Measurements from ENCODE around the gene CLASRP.

CLASRP gene

DNA sequence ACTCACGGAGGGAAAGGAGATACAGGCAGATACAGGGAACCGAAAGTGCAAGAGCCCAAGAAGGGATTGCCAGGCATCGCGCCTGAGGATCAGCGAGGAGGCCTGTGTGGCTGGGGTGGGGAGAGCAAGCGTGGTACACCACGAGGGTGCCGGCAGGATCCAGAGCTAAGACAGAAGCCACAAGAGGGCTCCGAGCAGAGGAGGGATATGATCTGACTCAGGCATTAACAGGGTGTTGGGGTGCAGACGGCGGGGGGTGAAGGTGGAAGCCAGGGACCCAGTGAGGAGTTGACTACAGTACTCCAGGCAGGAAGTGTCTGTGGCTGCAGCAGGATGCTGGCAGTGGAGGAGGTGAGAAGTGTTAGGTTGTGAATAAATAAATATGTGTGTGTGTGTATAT is 48.7 kb downstream of the CLASRP start:
- DNase-seq, result peak; percentile 83

GRCh38 chr19:45090034-45090433 is 51.2 kb downstream of the CLASRP start:
- DNase-seq, result no peak

DNA sequence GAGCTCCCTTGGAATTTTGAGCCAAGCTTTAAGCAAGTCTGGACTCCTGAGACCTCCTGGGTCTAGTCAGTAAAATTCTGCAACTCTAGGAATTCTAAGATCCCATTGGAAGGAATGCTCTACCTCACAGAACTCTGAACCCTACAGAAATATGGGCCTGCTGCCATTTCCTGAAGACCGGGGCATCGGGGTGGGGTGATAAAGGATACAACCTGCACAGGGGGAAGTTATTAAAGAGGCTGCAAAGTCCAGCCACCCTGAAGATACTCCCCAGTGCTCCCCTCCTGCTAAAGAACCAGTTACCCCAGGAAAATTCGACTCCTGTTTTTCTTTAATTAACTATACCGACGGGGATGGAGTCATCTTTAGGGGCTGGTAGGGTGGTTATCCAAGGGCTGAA is 51.8 kb downstream of the CLASRP start:
- no peak for DNase-seq

DNA sequence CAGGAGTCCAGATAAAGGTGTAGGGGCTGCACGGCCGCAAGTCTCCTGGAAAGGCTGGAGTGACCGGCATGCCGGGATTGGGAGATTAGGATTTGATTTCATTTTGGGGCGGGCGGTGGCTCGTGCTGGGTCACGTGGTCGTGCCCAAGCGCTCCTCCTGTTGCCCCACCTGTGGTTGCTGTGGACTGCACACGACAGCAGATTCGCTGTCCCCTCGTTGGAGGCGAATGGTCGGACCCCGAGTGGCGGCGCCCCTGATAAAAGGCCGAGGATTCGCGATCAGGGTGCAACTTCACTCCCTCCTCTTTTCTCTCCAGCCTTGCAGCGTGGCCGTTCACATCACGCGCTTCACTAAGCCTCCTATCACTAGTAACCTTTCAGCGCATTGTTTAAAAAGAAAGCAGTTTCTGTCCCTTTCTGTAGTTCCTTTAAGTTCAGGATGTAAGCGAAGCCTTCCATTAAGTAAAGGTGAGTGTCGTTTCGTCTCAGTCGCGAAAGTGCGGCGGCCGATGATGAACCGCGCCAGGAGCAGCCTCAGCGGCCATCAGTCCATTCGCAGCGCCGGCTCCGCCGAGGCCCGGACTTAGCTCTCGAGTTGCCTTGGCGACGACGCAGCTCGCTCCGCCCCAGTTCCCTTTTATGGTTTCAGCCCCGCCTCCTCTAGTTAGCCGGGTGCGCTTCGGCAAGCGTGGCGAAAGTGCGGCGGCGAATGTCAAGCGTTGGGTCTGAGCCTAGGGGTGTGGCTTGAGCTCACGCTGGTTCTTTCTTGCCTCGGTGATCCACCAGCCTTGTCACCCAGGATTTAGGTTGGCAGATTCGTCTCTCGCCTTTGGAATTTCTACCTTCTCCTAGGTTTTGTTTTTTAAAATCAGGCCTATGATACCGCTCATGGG is 52.4 kb downstream of the CLASRP start:
- DNase-seq, result peak; percentile 98

- DNase-seq, result peak; percentile 95
Observed at GRCh38 chr19:45092747-45093678, 54.2 kb downstream of the CLASRP start, which contains the start of gene PPP1R37. Gene PPP1R37, plus strand, starts transcription at chr19:45093179. Its CDS starts 147 bp downstream, at chr19:45093326.

- no peak for DNase-seq
Observed at GRCh38 chr19:45094137-45094536, 55.3 kb downstream of the CLASRP start.

- no peak for DNase-seq
Observed at GRCh38 chr19:45094707-45095106, 55.9 kb downstream of the CLASRP start.

GRCh38 chr19:45095496-45096413 is 56.9 kb downstream of the CLASRP start:
- DNase-seq, result no peak

DNA sequence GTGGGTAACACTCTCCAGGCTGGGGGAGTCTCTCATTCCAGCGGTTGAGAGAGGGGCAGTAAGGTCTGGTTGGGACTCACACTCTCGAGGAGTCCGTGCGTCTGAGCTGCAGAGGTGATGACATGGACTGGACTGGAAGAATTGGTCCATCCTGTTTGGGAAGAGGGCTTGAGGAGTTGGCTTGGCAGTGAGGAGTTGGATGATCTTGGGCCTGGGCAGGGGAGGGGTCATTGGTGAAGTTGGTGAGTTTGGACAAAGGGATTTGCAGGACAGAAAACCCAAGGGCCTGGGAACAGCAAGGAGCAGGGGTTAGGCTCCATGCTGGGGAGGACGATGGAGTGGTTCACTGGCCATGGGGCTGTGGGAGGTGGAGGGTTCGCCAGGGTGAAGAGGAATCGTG is 57.9 kb downstream of the CLASRP start:
- no peak for DNase-seq

GRCh38 chr19:45097450-45097775 is 58.6 kb downstream of the CLASRP start:
- DNase-seq, result no peak

- no peak for DNase-seq
Observed at GRCh38 chr19:45097776-45098520, 59.1 kb downstream of the CLASRP start.

GRCh38 chr19:45098521-45099466 is 59.9 kb downstream of the CLASRP start:
- DNase-seq, result no peak

GRCh38 chr19:45099467-45100191 is 60.8 kb downstream of the CLASRP start:
- DNase-seq, result no peak

GRCh38 chr19:45100201-45100600 is 61.4 kb downstream of the CLASRP start:
- DNase-seq, result no peak

GRCh38 chr19:45100846-45101252 is 62.0 kb downstream of the CLASRP start:
- no peak for DNase-seq

- DNase-seq, result no peak
Observed at GRCh38 chr19:45101806-45102205, 63.0 kb downstream of the CLASRP start.

DNA sequence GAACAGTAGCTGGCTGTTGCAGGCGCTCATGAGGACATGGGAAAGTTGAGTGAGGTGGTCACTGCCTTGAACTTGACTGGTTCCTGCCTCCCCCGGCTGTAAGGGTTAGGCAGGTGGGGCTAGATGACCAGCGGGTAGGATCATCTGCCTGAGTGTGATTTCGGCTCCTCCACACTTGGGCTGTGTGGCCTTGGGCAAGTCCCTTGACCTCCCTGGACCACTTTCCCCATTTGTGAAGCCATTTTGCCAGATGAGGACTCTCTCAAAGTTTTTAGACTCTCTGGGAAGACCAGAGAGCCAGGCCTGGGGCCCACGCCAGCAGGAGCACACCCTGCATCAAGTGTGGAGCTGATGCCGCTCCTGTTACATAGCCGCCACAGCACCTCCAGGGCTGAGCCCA is 63.6 kb downstream of the CLASRP start:
- no peak for DNase-seq

DNA sequence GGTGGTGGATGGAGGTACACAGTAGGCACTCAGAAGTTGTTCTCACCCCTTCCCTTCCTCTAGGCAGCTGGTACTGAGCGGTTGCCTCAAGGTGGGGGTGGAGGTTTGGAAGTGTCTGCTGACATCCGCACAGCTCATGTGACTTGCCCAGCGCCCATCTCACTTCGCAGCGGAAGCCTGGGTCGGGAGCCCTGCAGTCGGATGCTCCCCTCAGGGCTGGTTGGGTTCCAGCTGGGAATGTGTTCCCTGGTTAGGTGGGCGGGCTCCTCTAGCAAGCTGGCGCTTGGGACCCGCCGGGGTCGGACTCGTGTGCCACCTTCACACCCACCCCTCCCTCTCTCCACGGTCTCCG is 64.3 kb downstream of the CLASRP start:
- peak; percentile 55 for DNase-seq

DNA sequence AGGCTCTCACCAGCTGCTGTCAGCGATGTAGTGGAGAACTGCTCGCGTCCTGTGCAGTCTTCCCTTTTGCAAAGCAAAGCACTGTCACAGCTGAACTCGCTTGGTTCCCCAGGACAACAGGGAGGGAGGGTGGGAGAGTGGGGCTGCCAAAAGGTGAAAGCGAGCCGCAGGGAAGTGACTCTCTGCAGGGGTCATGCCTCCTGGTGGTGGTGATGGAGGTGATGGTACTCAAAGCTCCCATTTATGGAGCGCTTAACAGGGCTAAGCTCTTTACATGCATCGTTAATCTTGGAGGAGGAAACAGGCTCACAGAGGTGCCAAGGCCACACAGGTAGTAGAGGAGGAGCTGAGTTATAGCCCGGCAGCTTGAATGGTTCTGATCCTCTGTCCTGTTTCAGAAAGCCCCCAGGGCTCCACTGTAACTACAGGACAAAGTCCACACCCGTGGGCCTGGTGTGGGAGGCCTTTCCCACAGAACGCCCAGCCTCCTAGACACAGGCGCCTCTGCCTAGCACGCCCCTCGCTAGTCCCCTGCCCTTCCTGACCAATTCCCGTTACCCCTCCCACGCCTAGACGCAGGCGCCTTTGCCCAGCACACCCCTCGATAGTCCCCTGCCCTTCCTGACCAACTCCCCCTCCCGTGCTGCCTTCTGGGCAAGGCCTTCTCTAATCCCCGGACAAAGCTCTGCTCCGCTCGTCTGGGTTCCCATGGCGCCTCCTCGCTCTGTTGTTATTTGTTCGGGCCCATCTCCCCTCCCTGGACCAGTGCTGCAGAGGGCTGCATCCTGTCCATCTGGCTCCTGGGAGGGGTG is 64.9 kb downstream of the CLASRP start:
- DNase-seq, result peak; percentile 11

Data from CD4-positive, alpha-beta T cell treated with Interleukin-12 subunit alpha and Interleukin-12 subunit beta, for 1 hour (primary cell).